ENCODE data around the gene CTNNA1. TPM values are rescaled to one million over a fixed set of nuclear protein-coding genes. Genes with fewer than 3 reads are reported as not detected.

Gene CTNNA1
- total RNA-seq, 1 donor from 2014 or later = 397 TPM

GRCh38 chr5:138981131-138981530 is 227.9 kb downstream of the CTNNA1 start:
- DNase-seq (ENCODE audit: low read depth) = no peak
- Histone ChIP-seq H3K27me3 (ENCODE audit: control insufficient read depth, insufficient read depth, low read length) (no peaks in the 10 kb centered on the region), H3K36me3 (ENCODE audit: control insufficient read depth, insufficient read depth, low read length) (no peaks in the 10 kb centered on the region), H3K4me3 (ENCODE audit: low read depth, low read length) (no peak overlapping the region)
- no peak for TF ChIP-seq CTCF (IDR thresholded peaks at IDR 0.05; ENCODE audit: insufficient read depth, low read length, poor library complexity, severe bottlenecking)

GRCh38 chr5:138981586-138981985 is 228.4 kb downstream of the CTNNA1 start:
- TF ChIP-seq CTCF (IDR thresholded peaks at IDR 0.05; ENCODE audit: insufficient read depth, low read length, poor library complexity, severe bottlenecking) = no peak
- H3K4me3 ChIP-seq (ENCODE audit: low read depth, low read length) = no peak overlapping the region
- H3K27me3 ChIP-seq (ENCODE audit: control insufficient read depth, insufficient read depth, low read length) = no peaks in the 10 kb centered on the region
- H3K36me3 ChIP-seq (ENCODE audit: control insufficient read depth, insufficient read depth, low read length) = no peaks in the 10 kb centered on the region
- no peak for DNase-seq (ENCODE audit: low read depth)

- no peak for DNase-seq (ENCODE audit: low read depth)
- Histone ChIP-seq H3K27me3 (ENCODE audit: control insufficient read depth, insufficient read depth, low read length) (no peaks in the 10 kb centered on the region), H3K4me3 (ENCODE audit: low read depth, low read length) (no peak overlapping the region), H3K36me3 (ENCODE audit: control insufficient read depth, insufficient read depth, low read length) (no peaks in the 10 kb centered on the region)
- TF ChIP-seq CTCF (IDR thresholded peaks at IDR 0.05; ENCODE audit: insufficient read depth, low read length, poor library complexity, severe bottlenecking) = no peak
Observed at GRCh38 chr5:138983984-138984383, 230.8 kb downstream of the CTNNA1 start.

Other genes starting within 250 kb of the CTNNA1 start
- 123 and 149 TPM in 2 replicates for gene ETF1, start 210.2 kb upstream of the CTNNA1 start, total RNA-seq
- gene HSPA9, start 178.0 kb upstream of the CTNNA1 start, total RNA-seq = 584 and 695 TPM in 2 replicates
- gene LRRTM2, start 121.9 kb downstream of the CTNNA1 start, total RNA-seq = 0.25 TPM in 1 of 2 replicates, not detected in the other

Data from kidney epithelial cell (primary cell).